Hepatocyte (in vitro differentiated cells): Measurements from ENCODE around the gene AP2M1. TPM values are rescaled to one million over a fixed set of nuclear protein-coding genes. Genes with fewer than 3 reads are reported as not detected.

ENCODE experiments used
- DNase-seq: peaks from one replicate; pipeline ENCODE4 v3.0.0-alpha.2; 2016; ENCODE audit warnings: low spot score
- H2AFZ ChIP-seq: fragments of 200-600 bp; sonication (generic); 2 replicates; pipeline ENCODE4 v1.6.0; 2016; ENCODE audit warnings: antibody characterized with exemption, mild to moderate bottlenecking
- H3K27ac ChIP-seq: fragments of 200-600 bp; sonication (generic); 2 replicates; pipeline ENCODE4 v1.5.1; 2016; ENCODE audit warnings: mild to moderate bottlenecking
- H3K27me3 ChIP-seq: fragments of 200-600 bp; sonication (generic); 2 replicates; pipeline ENCODE4 v1.6.1; 2016
- H3K36me3 ChIP-seq: fragments of 200-600 bp; sonication (generic); replicated peaks from 2 replicates; pipeline ENCODE4 v1.5.1; 2016; ENCODE audit warnings: low read depth; ENCODE audit not compliant: insufficient read depth
- H3K4me1 ChIP-seq: fragments of 200-600 bp; sonication (generic); 2 replicates; pipeline ENCODE4 v1.5.1; 2016; ENCODE audit warnings: mild to moderate bottlenecking, moderate library complexity; ENCODE audit not compliant: insufficient read depth
- H3K4me2 ChIP-seq: fragments of 200-600 bp; sonication (generic); 2 replicates; pipeline ENCODE4 v1.6.0; 2016
- H3K4me3 ChIP-seq: fragments of 200-600 bp; sonication (generic); 2 replicates; pipeline ENCODE4 v1.5.1; 2016; ENCODE audit warnings: mild to moderate bottlenecking
- H3K79me2 ChIP-seq: fragments of 200-600 bp; sonication (generic); 2 replicates; pipeline ENCODE4 v1.6.0; 2017; ENCODE audit warnings: mild to moderate bottlenecking
- H3K9me2 ChIP-seq: fragments of 200-600 bp; sonication (generic); replicated peaks from 2 replicates; pipeline ENCODE4 v1.6.0; 2017; ENCODE audit warnings: mild to moderate bottlenecking; ENCODE audit not compliant: insufficient read depth
- H3K9me3 ChIP-seq: fragments of 200-600 bp; sonication (generic); 2 replicates; pipeline ENCODE4 v1.5.1; 2016; ENCODE audit warnings: low read depth, mild to moderate bottlenecking
- H4K20me1 ChIP-seq: fragments of 200-600 bp; sonication (generic); 2 replicates; pipeline ENCODE4 v1.6.0; 2016; ENCODE audit warnings: mild to moderate bottlenecking; ENCODE audit not compliant: insufficient read depth, poor library complexity, severe bottlenecking
- CTCF ChIP-seq: fragments of 200-600 bp; sonication (generic); IDR thresholded peaks from 2 replicates; pipeline ENCODE4 v1.5.1; 2016; ENCODE audit warnings: antibody characterized with exemption, mild to moderate bottlenecking; ENCODE audit not compliant: poor library complexity
- EZH2 ChIP-seq: fragments of 200-600 bp; sonication (generic); IDR thresholded peaks from 2 replicates; pipeline ENCODE4 v1.6.1; 2016; ENCODE audit warnings: antibody characterized with exemption, mild to moderate bottlenecking, borderline replicate concordance
- EZH2phosphoT487 ChIP-seq: fragments of 200-600 bp; sonication (generic); IDR thresholded peaks from one replicate; pipeline ENCODE4 v1.6.1; 2018; ENCODE audit warnings: antibody characterized with exemption, mild to moderate bottlenecking, low read depth, moderate library complexity; ENCODE audit not compliant: unreplicated experiment, severe bottlenecking
- WGBS: methylation state at CpG from one replicate; pipeline ENCODE4 v1.1.6; 2016; ENCODE audit warnings: low lambda C conversion rate; ENCODE audit errors: missing lambda C conversion rate; 5-methylcytosine and 5-hydroxymethylcytosine counted together
- polyA plus RNA-seq: library from polyadenylated mRNA; unstranded; fragments of >200 nt; fragmentation: Nextera tagmentation; extraction: Ambion mirVana; gene quantifications from 2 replicates; pipeline ENCODE4 v1.2.1, GENCODE V29; 2016
- total RNA-seq: library from RNA; depleted of rRNA; stranded (reverse); fragments of >200 nt; gene quantifications from 2 replicates; pipeline ENCODE4 v1.2.3, GENCODE V29; 2014

AP2M1 gene
- total and polyA plus RNA-seq, 2 experiments from 2014 or later = 243 to 389 TPM

GRCh38 chr3:184183679-184184078 lies 9.0 kb downstream of the AP2M1 start:
- 92% methylated on average over 5 of the region's 5 CpGs for WGBS
- DNase-seq = no peak
- Histone ChIP-seq H3K79me2 (peaks cover 33% of the 10 kb centered on the region), H3K9me3 (no peaks in the 10 kb centered on the region), H3K4me3 (no peak overlapping the region), H3K27ac (no peak overlapping the region), H3K9me2 (no peaks in the 10 kb centered on the region), H2AFZ (no peak overlapping the region), H4K20me1 (peaks cover 22% of the 10 kb centered on the region), H3K36me3 (peaks cover 7% of the 10 kb centered on the region), H3K4me2 (no peak overlapping the region), H3K4me1 (peaks cover 15% of the 10 kb centered on the region), H3K27me3 (no peaks in the 10 kb centered on the region)
- no peak for TF ChIP-seq EZH2phosphoT487
- no peak for TF ChIP-seq EZH2
- TF ChIP-seq CTCF = no peak

GRCh38 chr3:184184546-184185230 lies 10.0 kb downstream of the AP2M1 start:
- Histone ChIP-seq H3K4me3 (no peak overlapping the region), H3K27ac (peak overlapping the region; percentile 85)

GRCh38 chr3:184185461-184186183 lies 11.0 kb downstream of the AP2M1 start:
- Histone ChIP-seq H3K4me2 (peak overlapping the region; percentile 72), H3K9me2 (no peaks in the 10 kb centered on the region), H3K9me3 (no peaks in the 10 kb centered on the region), H3K4me1 (peaks cover 15% of the 10 kb centered on the region), H3K4me3 (no peak overlapping the region), H3K79me2 (peaks cover 42% of the 10 kb centered on the region), H3K36me3 (no peaks in the 10 kb centered on the region), H3K27me3 (no peaks in the 10 kb centered on the region), H4K20me1 (peaks cover 19% of the 10 kb centered on the region), H2AFZ (peak overlapping the region; percentile 45), H3K27ac (peak overlapping the region; percentile 85)
- no peak for TF ChIP-seq EZH2phosphoT487
- no peak for TF ChIP-seq EZH2
- TF ChIP-seq CTCF = no peak
- peak; percentile 100 for DNase-seq
- WGBS = 3% methylated on average over 50 of the region's 55 CpGs

More at GRCh38 chr3:184184546-184185230, 10.0 kb downstream of the AP2M1 start:
- Histone ChIP-seq H4K20me1 (peaks cover 22% of the 10 kb centered on the region), H3K4me2 (peak overlapping the region; percentile 72), H3K4me1 (peaks cover 15% of the 10 kb centered on the region), H3K27me3 (no peaks in the 10 kb centered on the region), H2AFZ (peak overlapping the region; percentile 45), H3K79me2 (peaks cover 34% of the 10 kb centered on the region), H3K36me3 (peaks cover 4% of the 10 kb centered on the region), H3K9me2 (no peaks in the 10 kb centered on the region), H3K9me3 (no peaks in the 10 kb centered on the region)
- TF ChIP-seq EZH2phosphoT487 (no peak), CTCF (no peak), EZH2 (no peak)
- no peak for DNase-seq
- WGBS = 95% methylated on average over 18 of the region's 18 CpGs
